GM19099 (cell line): ENCODE data around the gene DNAH14.

Source experiments
- POLR2A ChIP-seq: IDR thresholded peaks from 3 replicates; pipeline ENCODE4 v1.6.1; 2011; ENCODE audit warnings: low read depth; ENCODE audit not compliant: insufficient read length; ENCODE audit errors: extremely low read depth

DNAH14 gene

GRCh38 chr1:224914292-224914900 lies 15.1 kb upstream of the DNAH14 start:
- TF ChIP-seq POLR2A = no peak

- no peak for TF ChIP-seq POLR2A
Observed at GRCh38 chr1:224919508-224919907, 10.0 kb upstream of the DNAH14 start.

- TF ChIP-seq POLR2A = no peak
Observed at GRCh38 chr1:224920930-224921329, 8.5 kb upstream of the DNAH14 start.

- TF ChIP-seq POLR2A = no peak
Observed at GRCh38 chr1:224921354-224921753, 8.1 kb upstream of the DNAH14 start.

- TF ChIP-seq POLR2A = no peak
Observed at GRCh38 chr1:224922404-224923164, 6.9 kb upstream of the DNAH14 start.

- TF ChIP-seq POLR2A = no peak
Observed at GRCh38 chr1:224923726-224924125, 5.7 kb upstream of the DNAH14 start.

- no peak for TF ChIP-seq POLR2A
Observed at GRCh38 chr1:224928906-224929305, 569 bp upstream of the DNAH14 start.

GRCh38 chr1:224931605-224932004 lies 2.1 kb downstream of the DNAH14 start:
- TF ChIP-seq POLR2A = no peak

- TF ChIP-seq POLR2A = no peak
Observed at GRCh38 chr1:224932607-224933249, 3.3 kb downstream of the DNAH14 start.

GRCh38 chr1:224933584-224933983 lies 4.1 kb downstream of the DNAH14 start:
- no peak for TF ChIP-seq POLR2A

GRCh38 chr1:224938652-224939051 lies 9.2 kb downstream of the DNAH14 start:
- TF ChIP-seq POLR2A = no peak

- TF ChIP-seq POLR2A = no peak
Observed at GRCh38 chr1:224939844-224940425, 10.5 kb downstream of the DNAH14 start.

- no peak for TF ChIP-seq POLR2A
Observed at GRCh38 chr1:224957696-224958095, 28.2 kb downstream of the DNAH14 start.

- no peak for TF ChIP-seq POLR2A
Observed at GRCh38 chr1:224958490-224958889, 29.0 kb downstream of the DNAH14 start.

- TF ChIP-seq POLR2A = no peak
Observed at GRCh38 chr1:224959115-224959514, 29.6 kb downstream of the DNAH14 start.

- no peak for TF ChIP-seq POLR2A
Observed at GRCh38 chr1:224959656-224960055, 30.2 kb downstream of the DNAH14 start.
